COR-L47 (cell line): Measurements from ENCODE around the gene ATP6V0D1.
"Not testable (repeated sequence)": the region's sequence is repeated elsewhere in the genome, so short reads cannot be mapped to it uniquely, and the experiment has no call there.

Source experiments
- DNase-seq: peaks from one replicate; lab custom pipeline; 2025; lab: John Stamatoyannopoulos, UW

The ATP6V0D1 gene

GRCh38 chr16:67504031-67505021 is 23.4 kb upstream of the ATP6V0D1 start:
- DNase-seq, result no peak

GRCh38 chr16:67499106-67499505 is 18.1 kb upstream of the ATP6V0D1 start:
- no peak for DNase-seq

GRCh38 chr16:67490335-67491096 is 9.6 kb upstream of the ATP6V0D1 start:
- no peak for DNase-seq

GRCh38 chr16:67489401-67490083 is 8.6 kb upstream of the ATP6V0D1 start:
- DNase-seq, result no peak

- DNase-seq, result not testable (repeated sequence)
Measured at GRCh38 chr16:67487561-67487960, 6.6 kb upstream of the ATP6V0D1 start.

- DNase-seq, result no peak
Measured at GRCh38 chr16:67486805-67487204, 5.8 kb upstream of the ATP6V0D1 start.

- no peak for DNase-seq
Measured at GRCh38 chr16:67483731-67484525, 3.0 kb upstream of the ATP6V0D1 start.

- no peak for DNase-seq
Measured at GRCh38 chr16:67483150-67483549, 2.2 kb upstream of the ATP6V0D1 start, which contains the start of gene AGRP. TSS of gene AGRP (minus strand) at chr16:67483547. CDS start at chr16:67483398, 149 bp downstream.

- no peak for DNase-seq
Measured at GRCh38 chr16:67482233-67482924, 1.4 kb upstream of the ATP6V0D1 start.

- no peak for DNase-seq
Measured at GRCh38 chr16:67481561-67482232, 740 bp upstream of the ATP6V0D1 start.

GRCh38 chr16:67477960-67478554 is 2.9 kb downstream of the ATP6V0D1 start:
- DNase-seq, result no peak

- no peak for DNase-seq
Measured at GRCh38 chr16:67474551-67475455, 6.2 kb downstream of the ATP6V0D1 start.

GRCh38 chr16:67471758-67472384 is 9.1 kb downstream of the ATP6V0D1 start:
- DNase-seq, result no peak

GRCh38 chr16:67470359-67470758 is 10.6 kb downstream of the ATP6V0D1 start:
- DNase-seq, result peak; percentile 45

- DNase-seq, result no peak
Measured at GRCh38 chr16:67468731-67469130, 12.2 kb downstream of the ATP6V0D1 start.

GRCh38 chr16:67466581-67466980 is 14.4 kb downstream of the ATP6V0D1 start:
- no peak for DNase-seq

GRCh38 chr16:67464565-67464964 is 16.4 kb downstream of the ATP6V0D1 start:
- no peak for DNase-seq

- DNase-seq, result no peak
Measured at GRCh38 chr16:67463691-67464090, 17.3 kb downstream of the ATP6V0D1 start.
